ENCODE data around the gene AFF4. TPM values are rescaled to one million over a fixed set of nuclear protein-coding genes. Genes with fewer than 3 reads are reported as not detected.
A peak's percentile ranks its signal among the peaks of the same experiment; 100 is the strongest.

The AFF4 gene
- total and polyA plus RNA-seq, 10 of the 15 experiments (the other 5 are each of a cell fraction or from before 2014, with no cell fraction given): 1.1 to 20.2 (median 10.4) TPM

DNA sequence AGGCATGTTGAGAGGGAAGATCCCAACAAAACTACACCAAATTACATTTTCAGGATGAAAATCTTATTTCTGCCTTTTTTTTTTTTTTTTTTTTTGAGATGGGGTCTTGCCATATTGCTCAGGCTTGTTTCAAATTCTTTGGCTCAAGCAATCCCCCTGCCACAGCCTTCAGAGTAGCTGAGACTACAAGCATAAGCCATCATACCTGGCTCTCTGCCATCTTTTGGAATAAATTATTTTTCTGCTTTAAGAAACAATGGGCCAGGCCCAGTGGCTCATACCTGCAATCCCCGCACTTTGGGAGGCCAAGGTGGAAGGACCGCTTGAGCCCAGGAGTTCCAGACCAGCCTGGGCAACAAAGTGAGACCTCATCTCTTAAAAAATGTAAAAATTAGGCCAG, 14.3 kb downstream of the AFF4 start (continued):
- TF ChIP-seq, protein P1, sequence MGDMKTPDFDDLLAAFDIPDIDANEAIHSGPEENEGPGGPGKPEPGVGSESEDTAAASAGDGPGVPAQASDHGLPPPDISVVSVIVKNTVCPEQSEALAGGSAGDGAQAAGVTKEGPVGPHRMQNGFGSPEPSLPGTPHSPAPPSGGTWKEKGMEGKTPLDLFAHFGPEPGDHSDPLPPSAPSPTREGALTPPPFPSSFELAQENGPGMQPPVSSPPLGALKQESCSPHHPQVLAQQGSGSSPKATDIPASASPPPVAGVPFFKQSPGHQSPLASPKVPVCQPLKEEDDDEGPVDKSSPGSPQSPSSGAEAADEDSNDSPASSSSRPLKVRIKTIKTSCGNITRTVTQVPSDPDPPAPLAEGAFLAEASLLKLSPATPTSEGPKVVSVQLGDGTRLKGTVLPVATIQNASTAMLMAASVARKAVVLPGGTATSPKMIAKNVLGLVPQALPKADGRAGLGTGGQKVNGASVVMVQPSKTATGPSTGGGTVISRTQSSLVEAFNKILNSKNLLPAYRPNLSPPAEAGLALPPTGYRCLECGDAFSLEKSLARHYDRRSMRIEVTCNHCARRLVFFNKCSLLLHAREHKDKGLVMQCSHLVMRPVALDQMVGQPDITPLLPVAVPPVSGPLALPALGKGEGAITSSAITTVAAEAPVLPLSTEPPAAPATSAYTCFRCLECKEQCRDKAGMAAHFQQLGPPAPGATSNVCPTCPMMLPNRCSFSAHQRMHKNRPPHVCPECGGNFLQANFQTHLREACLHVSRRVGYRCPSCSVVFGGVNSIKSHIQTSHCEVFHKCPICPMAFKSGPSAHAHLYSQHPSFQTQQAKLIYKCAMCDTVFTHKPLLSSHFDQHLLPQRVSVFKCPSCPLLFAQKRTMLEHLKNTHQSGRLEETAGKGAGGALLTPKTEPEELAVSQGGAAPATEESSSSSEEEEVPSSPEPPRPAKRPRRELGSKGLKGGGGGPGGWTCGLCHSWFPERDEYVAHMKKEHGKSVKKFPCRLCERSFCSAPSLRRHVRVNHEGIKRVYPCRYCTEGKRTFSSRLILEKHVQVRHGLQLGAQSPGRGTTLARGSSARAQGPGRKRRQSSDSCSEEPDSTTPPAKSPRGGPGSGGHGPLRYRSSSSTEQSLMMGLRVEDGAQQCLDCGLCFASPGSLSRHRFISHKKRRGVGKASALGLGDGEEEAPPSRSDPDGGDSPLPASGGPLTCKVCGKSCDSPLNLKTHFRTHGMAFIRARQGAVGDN (IDR thresholded peaks at IDR 0.05): no peak
- TF ChIP-seq NR2C2 (IDR thresholded peaks at IDR 0.05; ENCODE audit: borderline replicate concordance, control insufficient read depth, insufficient read length, low read depth): no peak

DNA sequence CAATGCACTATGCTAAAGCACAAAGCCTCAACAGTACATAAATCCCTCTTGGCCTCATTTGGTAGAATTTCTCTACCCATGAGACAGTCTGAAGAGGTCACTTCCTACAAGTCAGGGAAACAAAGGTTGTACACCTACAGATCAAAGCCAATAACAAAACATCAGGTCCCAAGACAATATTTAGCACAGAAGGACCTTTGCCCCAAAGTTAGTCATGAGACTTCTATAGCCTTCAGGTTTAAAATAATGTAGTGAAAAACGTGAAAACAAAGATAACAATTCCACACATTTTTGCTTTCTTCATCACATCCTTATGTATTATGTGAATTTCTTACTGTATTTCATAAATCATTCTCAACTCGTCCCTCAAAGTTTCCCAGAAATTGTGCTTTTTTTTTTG, 15.8 kb downstream of the AFF4 start:
- H2AFZ ChIP-seq (ENCODE audit: control insufficient read depth, low read depth, low read length): no peak overlapping the region
- FAIRE-seq (peak; percentile 31), DNase-seq (ENCODE audit: low read depth, low spot score) (no peak), ATAC-seq (peak; percentile 26; the same call in 1 of the 3 replicates)
- peaks cover 1 to 5% of the 10 kb centered on the region in 2 experiments; a peak in 2 of 4 replicates for H3K36me3 ChIP-seq (ENCODE audit: control insufficient read depth in 2 of 2, insufficient read depth in 2 of 2, low read length in 1 of 2)
- H3K9ac ChIP-seq (ENCODE audit: control insufficient read depth, insufficient read depth, low read length): no peak overlapping the region
- no peak overlapping the region for H3K4me2 ChIP-seq (ENCODE audit: control insufficient read depth, insufficient read depth)
- no peaks in the 10 kb centered on the region for H3K4me1 ChIP-seq (ENCODE audit: control insufficient read depth, insufficient read depth, low read length)
- ChIA-PET POLR2A (no interaction called here), CTCF (no interaction called here), SMC1A (ENCODE audit: uncharacterized antibody, unreplicated experiment) (no interaction called here), RAD21 (ENCODE audit: unreplicated experiment) (no interaction called here)
- intact Hi-C loops (cut with micrococcal nuclease; ENCODE audit: unreplicated experiment): no loop called here
- no peaks in the 10 kb centered on the region for H3K27me3 ChIP-seq (replicated peaks in 1 of 2; ENCODE audit: control insufficient read depth in 2 of 2, insufficient read depth in 2 of 2, low read length in 1 of 2)
- H3K9me3 ChIP-seq (replicated peaks; ENCODE audit: control insufficient read depth, insufficient read depth, low read length): no peaks in the 10 kb centered on the region
- BruUV-seq (replicated peaks): no TSS peak
- H3K79me2 ChIP-seq (ENCODE audit: control insufficient read depth, insufficient read depth, low read length): peaks cover 35% of the 10 kb centered on the region
- in situ Hi-C loops (cut with MboI): no loop called here
- 19% methylated on average over 2 of the region's 2 CpGs for WGBS (ENCODE audit: insufficient coverage, insufficient replicate concordance, low lambda C conversion rate, missing lambda C conversion rate)
- H3K27ac ChIP-seq (ENCODE audit: control insufficient read depth, insufficient read depth): no peak overlapping the region
- H4K20me1 ChIP-seq (ENCODE audit: control insufficient read depth, insufficient read depth): peaks cover 7% of the 10 kb centered on the region; the same call in 1 of the 2 replicates
- no peak overlapping the region for H3K4me3 ChIP-seq
- TF ChIP-seq, protein P2, sequence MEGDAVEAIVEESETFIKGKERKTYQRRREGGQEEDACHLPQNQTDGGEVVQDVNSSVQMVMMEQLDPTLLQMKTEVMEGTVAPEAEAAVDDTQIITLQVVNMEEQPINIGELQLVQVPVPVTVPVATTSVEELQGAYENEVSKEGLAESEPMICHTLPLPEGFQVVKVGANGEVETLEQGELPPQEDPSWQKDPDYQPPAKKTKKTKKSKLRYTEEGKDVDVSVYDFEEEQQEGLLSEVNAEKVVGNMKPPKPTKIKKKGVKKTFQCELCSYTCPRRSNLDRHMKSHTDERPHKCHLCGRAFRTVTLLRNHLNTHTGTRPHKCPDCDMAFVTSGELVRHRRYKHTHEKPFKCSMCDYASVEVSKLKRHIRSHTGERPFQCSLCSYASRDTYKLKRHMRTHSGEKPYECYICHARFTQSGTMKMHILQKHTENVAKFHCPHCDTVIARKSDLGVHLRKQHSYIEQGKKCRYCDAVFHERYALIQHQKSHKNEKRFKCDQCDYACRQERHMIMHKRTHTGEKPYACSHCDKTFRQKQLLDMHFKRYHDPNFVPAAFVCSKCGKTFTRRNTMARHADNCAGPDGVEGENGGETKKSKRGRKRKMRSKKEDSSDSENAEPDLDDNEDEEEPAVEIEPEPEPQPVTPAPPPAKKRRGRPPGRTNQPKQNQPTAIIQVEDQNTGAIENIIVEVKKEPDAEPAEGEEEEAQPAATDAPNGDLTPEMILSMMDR (IDR thresholded peaks at IDR 0.05 in 2 of 3, conservative IDR thresholded peaks at IDR 0.05 in 1 of 3; ENCODE audit: control insufficient read depth in 2 of 3, extremely low read depth in 1 of 3, insufficient read depth in 1 of 3, low read depth in 3 of 3, low read length in 3 of 3): no peak
- TF ChIP-seq PAX5 (IDR thresholded peaks at IDR 0.05; ENCODE audit: borderline replicate concordance, low read depth, low read length) (no peak), ZNF622 (IDR thresholded peaks at IDR 0.05) (no peak), NFXL1 (IDR thresholded peaks at IDR 0.05; ENCODE audit: borderline replicate concordance) (no peak), ATF7 (IDR thresholded peaks at IDR 0.05; ENCODE audit: low read depth) (no peak), TAF1 (IDR thresholded peaks at IDR 0.05; ENCODE audit: borderline replicate concordance, low read depth, low read length) (no peak), NFYA (IDR thresholded peaks at IDR 0.05; ENCODE audit: borderline replicate concordance, low read depth, low read length) (no peak), ZNF207 (IDR thresholded peaks at IDR 0.05; ENCODE audit: borderline replicate concordance) (no peak), CREM (IDR thresholded peaks at IDR 0.05; ENCODE audit: low read depth) (no peak)
- TF ChIP-seq, protein P3, sequence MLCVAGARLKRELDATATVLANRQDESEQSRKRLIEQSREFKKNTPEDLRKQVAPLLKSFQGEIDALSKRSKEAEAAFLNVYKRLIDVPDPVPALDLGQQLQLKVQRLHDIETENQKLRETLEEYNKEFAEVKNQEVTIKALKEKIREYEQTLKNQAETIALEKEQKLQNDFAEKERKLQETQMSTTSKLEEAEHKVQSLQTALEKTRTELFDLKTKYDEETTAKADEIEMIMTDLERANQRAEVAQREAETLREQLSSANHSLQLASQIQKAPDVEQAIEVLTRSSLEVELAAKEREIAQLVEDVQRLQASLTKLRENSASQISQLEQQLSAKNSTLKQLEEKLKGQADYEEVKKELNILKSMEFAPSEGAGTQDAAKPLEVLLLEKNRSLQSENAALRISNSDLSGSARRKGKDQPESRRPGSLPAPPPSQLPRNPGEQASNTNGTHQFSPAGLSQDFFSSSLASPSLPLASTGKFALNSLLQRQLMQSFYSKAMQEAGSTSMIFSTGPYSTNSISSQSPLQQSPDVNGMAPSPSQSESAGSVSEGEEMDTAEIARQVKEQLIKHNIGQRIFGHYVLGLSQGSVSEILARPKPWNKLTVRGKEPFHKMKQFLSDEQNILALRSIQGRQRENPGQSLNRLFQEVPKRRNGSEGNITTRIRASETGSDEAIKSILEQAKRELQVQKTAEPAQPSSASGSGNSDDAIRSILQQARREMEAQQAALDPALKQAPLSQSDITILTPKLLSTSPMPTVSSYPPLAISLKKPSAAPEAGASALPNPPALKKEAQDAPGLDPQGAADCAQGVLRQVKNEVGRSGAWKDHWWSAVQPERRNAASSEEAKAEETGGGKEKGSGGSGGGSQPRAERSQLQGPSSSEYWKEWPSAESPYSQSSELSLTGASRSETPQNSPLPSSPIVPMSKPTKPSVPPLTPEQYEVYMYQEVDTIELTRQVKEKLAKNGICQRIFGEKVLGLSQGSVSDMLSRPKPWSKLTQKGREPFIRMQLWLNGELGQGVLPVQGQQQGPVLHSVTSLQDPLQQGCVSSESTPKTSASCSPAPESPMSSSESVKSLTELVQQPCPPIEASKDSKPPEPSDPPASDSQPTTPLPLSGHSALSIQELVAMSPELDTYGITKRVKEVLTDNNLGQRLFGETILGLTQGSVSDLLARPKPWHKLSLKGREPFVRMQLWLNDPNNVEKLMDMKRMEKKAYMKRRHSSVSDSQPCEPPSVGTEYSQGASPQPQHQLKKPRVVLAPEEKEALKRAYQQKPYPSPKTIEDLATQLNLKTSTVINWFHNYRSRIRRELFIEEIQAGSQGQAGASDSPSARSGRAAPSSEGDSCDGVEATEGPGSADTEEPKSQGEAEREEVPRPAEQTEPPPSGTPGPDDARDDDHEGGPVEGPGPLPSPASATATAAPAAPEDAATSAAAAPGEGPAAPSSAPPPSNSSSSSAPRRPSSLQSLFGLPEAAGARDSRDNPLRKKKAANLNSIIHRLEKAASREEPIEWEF (IDR thresholded peaks at IDR 0.05; ENCODE audit: insufficient replicate concordance, low read depth, low read length): no peak
